OCI-M1 (cell line): ENCODE results near the gene TRIM44.

Experiments used
- DNase-seq: peaks from one replicate; lab custom pipeline; 2025; lab: John Stamatoyannopoulos, UW

Gene TRIM44

DNA sequence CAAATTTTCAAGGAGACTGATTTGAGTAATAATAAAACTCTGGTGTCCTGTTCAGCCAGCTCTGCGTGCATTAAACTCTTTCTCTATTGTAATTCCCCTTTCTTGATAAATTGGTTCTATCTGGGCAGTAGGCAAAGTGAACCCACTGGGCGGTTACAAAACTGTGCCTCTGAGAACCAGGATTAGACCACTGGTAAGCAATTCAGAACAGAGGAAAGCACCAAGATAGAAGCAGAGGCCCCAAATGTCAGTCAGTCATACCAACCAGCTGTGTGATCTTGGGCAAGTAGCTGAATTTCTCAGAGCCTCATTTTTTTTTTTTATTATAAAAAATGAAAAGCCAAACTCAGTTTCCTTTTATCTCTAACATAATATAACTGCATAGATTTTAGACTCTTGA, 54.9 kb downstream of the TRIM44 start:
- no peak for DNase-seq

DNA sequence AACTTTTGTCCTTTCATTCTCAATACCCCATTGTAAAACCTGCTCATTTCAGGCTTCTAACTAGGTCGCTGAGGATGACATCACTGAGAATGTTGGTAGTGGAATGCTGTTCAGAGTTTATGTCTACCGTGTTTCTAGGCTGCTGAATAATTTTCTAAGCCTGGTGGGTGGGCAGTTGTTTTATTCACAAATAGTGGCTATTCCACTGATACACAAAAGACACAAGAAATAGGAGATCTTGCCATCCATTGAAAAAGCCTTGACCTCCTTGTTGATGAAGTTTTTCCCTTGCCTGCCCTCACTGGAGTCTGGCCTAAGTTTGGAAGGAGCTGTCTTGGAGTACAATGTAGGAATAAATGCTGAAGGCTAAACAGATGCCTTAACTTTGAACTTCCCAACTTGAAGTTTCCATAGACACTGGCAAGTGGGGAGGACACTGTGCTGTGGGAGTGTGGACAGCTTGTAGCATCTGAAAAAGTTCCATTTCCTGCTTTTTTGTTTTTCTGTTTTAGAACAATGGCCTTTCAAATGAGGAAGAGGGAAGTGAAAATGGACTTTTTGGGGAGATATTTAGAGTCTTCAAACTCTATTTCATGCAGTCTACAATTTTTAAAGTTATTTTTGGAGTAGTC, 59.2 kb downstream of the TRIM44 start:
- DNase-seq = no peak

DNA sequence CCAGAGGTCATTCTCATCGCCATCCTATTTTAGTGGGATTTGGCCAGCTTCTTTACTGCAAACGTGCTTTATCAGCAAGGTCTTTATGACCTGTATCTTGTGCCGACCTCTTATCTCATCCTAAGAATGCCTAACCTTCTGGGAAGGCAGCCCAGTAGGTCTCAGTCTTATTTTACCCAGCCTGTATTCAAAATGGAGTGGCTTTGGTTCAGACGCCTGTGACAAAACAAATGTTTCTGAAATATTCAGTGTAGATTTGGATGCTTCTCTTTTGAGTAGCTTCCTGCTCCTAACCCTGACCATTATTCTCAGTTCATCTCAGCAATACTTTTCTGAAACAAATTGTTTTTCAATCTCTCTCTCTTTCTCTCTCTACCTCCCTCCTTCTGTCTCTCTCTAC, 60.1 kb downstream of the TRIM44 start:
- DNase-seq = no peak

DNA sequence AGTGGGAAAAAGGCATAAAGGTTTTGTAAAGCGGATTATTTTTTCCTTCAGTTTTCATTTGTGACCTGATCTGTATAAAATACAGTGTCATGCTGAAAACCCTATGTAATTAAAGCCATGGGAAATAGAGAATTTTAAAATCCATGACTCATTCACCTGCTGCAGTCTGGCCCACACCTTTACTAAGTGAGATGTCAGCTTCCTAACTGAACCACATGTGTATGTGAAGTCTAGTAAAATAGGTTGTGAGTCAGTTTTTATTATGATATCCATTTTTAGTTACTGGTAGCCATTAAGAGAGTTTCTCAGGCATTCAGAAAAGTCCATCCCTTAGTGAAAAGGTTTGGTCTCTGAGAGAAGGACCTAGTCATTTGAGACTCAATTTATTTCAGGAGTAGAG, 60.9 kb downstream of the TRIM44 start:
- no peak for DNase-seq

DNA sequence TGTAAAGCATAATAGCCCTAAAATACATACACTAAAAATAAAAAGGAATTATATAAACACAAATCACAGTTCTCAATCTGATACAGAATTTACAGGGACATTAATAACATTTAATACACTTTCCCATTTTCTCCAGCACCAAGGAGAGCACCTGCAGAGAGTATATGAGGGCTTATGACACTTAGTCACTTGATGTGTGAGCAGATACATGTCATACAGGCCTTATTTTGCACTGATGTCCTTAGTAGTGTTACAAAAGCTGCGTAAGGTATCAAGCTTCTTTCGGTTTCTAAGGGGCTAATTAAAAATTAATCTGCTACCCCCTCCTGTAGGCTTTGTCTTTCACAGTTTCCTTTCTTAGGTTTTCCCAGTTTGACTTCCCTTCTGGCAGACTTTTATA, 61.3 kb downstream of the TRIM44 start:
- DNase-seq = no peak

DNA sequence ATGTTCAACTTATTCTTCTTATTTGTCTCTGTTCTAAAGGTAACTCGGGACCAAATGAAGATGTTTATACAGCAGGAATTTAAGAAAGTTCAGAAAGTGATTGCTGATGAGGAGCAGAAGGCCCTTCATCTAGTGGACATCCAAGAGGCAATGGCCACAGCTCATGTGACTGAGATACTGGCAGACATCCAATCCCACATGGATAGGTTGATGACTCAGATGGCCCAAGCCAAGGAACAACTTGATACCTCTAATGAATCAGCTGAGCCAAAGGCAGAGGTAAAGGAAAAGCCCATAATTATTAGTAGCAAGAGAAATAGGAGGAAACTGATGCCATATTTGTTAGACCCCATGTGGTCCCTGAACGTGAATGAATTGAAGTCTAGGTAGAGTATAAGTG, 63.3 kb downstream of the TRIM44 start:
- DNase-seq = peak; percentile 23

DNA sequence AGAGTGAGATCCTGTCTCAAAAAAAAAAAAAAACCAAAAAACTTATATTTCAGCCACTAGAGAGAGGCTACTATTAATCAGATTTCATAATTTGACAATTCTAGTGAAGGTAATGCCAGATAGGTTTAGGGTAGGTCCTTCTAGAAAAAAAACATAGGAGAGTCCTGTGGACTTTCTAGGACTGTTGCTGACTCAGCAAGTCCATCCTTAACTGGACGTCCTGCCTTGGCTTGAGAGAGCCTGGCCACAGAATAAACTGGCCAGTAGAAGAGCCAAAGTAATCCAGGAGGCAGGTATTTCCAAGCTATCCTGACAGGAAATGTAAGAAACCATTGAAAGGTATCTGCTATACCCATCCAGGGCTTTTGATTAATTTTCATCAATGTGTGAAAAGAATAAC, 64.6 kb downstream of the TRIM44 start:
- DNase-seq = no peak

DNA sequence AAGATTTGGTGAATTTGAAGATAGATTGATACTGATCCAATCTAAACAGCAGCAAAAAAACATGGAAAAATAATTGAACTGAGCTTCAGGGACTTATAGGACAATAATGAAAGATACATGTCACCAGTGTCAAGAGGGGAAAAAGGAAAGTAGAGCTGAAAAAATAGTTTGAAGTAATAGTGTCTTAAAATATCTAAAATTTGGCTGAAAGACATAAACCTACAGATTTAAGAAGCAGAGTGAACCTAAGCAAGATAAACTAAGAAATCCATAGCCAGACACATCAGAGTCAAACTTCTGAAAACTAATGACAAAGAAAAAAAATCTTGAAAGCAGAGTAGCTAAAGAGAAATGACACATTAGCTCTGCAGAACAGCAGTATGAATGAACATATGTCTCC, 67.7 kb downstream of the TRIM44 start:
- no peak for DNase-seq

DNA sequence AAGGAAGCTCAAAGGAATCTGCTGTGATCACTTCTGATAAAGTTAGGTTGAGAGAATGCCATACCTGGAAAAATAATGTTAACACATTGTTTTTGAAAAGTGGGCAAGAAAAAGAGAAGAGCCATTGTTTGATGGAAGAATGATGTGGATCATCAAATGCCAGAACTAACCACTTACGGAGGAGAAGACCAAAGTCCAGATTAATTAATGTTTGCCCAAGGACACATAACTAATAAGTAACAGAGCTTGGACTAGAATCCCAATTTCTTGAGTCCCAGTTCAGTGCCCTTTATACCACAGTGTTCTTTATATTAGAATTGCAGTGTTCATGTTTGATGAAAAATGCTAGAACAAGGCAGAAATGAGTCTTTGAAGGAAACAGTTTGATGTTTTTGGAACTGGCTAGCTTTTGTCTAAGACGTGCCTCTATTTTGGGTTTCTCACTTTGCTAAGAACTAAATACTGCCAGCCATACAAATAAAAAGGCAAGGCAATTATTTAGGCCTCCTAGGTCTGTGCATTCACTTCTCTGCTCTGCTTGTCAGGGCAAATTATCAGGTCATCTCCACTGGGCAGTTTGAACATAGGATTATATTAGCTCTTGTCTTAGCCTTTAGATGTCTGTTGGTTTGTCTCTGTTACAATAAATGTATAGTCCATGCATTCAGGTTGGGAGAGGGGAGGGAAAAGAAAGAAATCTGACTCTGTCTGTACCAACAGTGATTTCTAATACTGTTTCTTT, 72.3 kb downstream of the TRIM44 start:
- no peak for DNase-seq

DNA sequence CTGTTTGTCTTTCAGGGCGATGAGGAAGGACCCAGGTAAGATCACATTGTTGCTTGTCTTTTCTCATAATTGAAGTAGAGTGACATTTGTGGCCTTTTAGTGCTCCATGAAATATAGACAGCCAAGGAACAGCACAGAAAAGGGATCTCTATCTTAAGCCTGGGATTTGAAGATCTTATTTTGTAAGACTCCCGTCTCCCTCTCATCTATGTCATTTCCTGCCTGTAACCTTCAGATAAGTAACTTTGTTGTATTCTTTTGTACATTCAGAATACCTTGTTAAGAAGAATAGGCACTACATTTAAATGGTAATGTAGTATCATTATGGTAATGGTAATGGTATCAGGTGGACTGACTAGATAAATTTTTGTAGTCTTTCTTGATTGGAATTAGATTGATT, 72.8 kb downstream of the TRIM44 start:
- no peak for DNase-seq

DNA sequence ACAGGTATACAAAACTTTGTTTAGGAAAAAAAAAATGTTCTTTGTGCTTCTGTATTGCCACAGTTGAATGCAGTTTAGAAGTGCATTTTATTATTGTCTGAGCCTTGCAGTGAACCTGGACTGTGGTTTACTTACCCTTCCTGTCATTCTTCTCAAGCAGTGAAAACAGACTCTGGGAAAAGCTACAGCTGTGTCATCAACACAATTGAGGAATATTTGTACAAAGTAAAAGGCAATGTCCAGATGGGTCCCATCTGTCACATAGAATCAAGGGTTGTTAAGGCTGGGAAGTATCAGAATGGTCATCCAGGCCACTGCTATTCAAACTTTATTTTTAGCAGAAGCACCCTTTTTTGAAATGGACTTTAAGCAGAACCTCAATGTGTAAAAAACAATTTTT, 73.3 kb downstream of the TRIM44 start:
- no peak for DNase-seq

DNA sequence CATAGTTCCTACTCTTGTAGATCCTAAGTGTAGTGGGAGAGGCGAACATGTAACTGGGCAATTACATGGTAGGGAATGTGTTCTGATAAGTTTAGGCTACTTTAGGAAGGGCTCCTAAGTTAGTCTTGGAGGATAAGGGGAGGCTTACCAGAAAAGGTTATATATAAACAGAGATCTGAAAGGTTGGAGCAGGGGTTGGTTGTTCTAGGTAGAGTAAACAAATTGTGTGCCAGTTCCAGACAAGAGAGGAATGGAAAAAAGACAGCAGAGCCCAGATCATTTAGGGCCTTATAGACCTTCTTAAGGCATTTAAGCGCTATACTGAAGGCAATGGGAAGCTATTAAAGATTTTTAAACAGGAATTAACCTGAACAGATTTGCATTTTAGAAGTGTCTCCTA, 74.4 kb downstream of the TRIM44 start:
- DNase-seq = no peak

DNA sequence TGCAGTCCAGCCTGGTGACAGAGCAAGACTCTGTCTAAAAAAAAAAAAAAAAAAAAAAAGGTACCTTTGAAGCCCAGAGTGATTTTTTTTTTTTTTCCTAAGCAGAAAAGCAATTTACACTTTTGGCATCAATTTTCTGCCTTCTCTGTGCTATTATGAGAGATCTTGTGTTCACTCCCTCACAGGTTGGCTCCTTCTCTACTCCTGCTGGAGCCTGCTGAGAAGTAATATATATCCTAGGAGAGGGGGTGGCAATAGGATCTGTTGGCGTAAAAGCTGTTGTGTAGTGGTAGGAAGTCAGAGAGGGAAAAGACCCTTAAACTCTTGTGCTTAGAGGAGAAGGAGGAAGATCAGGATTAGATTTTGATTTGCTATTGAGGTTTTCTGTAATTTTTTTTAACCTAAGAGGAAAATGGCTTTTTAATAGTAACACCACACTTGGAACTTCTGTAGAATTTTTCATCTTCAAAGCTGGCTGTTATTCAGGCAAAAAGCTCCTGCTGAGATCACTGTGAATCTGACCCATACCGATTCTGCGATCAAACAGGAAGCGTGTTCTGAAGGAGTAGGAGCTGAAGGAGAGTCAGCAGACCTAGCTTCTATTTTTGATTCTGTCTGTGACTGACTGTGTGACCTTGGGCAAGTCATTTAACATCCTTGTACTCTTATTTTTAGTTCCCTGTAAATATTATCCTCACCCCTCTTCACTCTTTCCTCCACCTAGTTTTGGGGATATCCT, 77.7 kb downstream of the TRIM44 start:
- no peak for DNase-seq

DNA sequence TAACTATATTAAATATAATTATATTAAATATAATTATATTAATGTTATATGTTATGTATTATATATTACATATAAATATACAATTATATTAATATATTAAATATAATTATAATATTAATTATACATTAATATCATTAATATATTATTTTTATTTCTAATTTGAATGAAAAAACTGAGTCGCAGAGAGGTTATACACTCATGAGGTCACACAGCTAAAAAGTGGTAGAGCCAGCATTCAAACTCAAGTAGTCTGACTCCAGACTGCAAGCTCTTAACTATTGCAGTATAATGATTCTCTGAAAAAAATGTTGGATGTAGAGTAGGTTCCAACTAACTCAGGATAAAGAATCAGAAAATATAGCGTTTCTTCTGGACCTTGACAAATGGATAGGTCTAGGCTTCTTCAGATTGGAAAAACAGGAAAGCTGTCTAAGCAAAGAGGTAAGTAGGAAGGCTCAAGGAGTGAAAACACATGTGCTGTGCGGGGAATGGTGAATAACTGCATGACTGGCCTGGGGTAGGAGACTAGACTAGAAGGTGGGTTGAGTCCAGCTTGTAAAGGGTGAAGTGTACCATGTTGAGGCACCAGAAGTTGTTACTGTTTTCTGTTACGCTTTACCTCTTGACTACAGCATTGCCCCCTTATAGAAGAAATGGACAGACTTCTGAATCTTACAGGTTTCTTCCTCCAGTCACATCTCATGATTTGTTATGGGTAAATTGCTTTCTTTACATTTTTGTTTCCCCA, 80.3 kb downstream of the TRIM44 start:
- no peak for DNase-seq

DNA sequence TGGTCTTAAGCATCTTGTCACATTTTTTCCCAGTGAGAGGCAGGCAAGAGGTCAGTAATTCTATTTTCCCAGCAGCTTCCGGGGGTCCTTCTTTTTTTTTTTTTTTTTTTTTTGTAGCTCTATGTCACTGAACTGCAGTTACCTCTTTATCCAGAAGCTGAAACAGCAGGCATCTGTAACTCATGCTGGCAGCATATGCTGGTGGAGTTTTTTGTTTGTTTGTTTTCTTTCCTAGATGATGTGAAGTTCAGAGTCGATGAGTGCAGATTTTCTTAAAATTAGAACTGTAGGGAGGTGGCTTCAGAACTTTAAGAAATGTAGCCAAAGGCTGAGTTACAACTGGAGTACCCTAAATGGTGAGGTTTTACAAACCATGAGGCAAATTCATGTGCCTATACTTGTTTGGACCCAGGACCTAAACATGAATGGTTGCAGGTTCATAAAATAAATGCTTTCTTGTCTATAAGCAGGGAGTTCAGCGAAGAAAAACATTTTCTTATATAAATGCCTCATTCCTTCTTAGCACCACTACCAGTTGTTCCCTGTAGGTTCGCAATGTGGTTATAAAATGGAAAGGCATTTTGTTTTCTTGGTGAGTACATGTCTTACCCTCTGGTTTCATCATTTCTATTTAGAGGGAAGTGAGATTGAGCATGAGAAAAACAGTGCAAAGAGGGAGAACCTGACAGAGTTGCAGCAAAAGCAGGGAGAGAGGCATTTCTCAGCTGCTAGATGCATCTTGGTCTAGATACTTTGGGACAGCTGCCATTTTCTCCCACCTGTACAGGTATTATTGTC, 84.0 kb downstream of the TRIM44 start:
- DNase-seq = peak; percentile 28

DNA sequence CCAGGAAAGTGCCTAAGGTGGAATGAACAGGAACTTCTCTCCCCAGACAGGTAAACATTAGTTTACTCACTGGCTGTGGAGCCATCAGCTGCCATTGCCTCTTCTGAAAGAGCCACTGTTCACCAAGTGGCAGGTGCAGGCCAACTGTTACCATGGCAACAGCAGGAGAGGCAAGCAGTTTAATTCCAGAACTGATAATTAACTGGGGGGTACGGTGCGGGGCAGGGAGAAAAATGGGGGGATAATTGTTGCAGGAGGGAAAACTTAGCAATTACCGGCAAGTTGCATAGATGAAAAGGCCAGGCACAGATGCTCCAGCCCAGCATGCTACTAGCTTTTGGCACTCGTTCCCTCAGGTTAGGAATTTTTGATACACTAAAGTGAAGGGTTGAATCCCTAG, 85.1 kb downstream of the TRIM44 start:
- no peak for DNase-seq

DNA sequence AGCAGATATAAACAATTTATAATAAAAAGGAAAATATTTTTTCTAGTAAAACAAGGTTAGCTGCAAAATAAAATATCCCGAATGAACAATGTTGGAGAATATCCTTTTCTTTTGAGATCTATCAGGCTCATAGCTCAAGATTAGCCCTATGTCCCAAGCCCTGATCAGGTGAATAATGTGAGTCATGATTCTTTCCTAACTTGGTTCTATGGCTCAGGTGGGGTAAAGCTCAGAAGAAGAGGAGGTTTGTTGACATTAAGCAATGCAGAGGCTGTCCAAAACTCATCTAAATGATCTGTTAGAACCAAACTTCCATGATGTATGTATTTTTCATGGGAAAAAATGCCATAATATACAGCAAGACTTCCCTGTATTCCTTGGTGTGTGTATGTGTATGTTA, 86.1 kb downstream of the TRIM44 start:
- DNase-seq = no peak

DNA sequence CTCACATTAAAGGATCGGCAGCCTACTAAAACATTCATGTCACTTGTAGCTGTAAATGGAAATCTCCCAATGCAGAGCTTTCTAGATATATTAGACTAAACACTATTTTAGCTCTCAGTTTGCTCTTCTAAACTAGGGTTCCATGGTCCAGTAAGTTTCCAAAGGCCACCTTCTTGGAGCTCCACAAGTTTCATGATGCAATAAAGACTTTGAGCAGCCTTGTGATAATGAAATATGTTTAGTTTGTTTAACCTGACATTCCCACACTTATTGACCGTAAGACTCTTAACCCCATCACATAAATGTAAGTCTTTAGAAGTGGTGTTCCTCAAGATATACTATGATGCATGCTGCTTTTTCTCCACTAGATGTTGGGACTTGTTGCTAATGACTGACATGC, 87.7 kb downstream of the TRIM44 start:
- DNase-seq = no peak

DNA sequence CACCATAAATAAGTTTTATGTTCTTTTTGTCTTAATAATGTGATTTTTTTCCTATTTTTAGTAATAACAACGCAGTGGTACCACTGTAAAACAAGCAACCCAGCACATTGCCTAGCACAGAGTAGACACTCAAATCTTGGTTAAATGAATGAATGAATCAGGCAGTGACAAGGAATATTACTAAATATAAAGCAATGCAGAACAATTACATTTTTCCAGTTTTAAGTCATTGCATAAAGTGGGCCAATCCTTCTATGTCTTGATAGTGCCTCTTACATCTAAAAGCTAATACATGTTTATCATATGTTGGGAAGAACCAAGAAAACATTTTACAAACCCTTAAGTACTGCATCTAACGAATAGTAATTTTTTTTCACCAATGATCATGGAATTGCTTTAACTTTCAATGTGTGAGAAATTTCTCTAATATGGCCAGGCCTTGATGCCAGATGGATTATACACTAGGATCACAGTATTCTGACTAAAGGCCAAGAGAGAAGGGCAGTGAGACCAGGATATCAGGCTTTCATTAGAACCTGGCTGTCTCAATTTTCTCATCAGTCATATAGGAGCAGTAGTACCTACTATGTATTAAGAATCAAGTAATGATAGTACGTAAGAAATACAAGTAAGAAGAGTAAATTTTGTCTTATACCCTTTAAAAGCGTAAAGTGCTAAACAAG, 88.5 kb downstream of the TRIM44 start:
- no peak for DNase-seq

DNA sequence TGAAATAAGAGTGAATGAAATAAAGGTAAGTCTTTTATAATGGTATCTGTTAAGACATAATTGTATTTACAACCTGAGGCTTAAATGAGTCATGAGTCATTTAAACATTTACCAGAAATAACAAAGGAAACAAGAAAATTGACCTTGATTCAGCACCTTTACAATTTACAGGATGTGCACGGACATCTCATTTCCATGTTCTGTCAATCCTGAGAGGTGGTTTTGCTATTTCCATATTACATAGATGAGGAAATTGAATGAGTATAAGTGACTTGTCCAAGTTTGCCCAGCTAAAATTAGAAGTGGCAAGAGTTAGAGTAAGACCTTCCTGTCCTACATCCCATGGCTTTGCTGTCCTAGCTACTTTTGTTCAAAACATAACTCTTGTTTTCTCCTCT, 89.1 kb downstream of the TRIM44 start:
- no peak for DNase-seq

DNA sequence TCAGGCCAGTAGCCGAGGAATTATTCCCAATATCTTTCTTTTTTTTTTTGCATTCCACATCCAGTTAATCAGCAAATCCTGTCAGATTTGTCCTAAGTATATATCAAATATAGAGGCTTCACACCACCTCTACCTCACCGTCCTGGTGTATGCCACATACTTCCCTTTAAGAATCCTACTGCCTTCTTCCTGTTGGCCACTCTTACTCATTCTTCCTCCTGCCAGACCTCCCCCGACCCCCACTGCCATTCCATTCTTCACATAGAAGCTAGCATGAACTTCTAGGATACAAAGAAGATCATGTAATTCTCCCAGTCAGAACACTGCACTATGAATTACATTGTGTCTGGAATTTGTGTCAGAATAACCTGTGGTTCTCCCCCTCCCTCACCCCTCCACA, 89.5 kb downstream of the TRIM44 start:
- DNase-seq = no peak
